ENCODE results near the gene EIF4A2. TPM values are rescaled to one million over a fixed set of nuclear protein-coding genes. Genes with fewer than 3 reads are reported as not detected.

EIF4A2 gene
- total and polyA plus RNA-seq, 2 of the 13 experiments (the other 11 are each of a cell fraction or from before 2014, with no cell fraction given): 480 to 596 TPM

- no peak for TF ChIP-seq MAFF (IDR thresholded peaks at IDR 0.05; ENCODE audit: low read depth, low read length)
- TF ChIP-seq HES4 (CRISPR knock-in tag; IDR thresholded peaks at IDR 0.05; ENCODE audit: borderline replicate concordance): no peak
- no peak for TF ChIP-seq ZNF672 (CRISPR knock-in tag; IDR thresholded peaks at IDR 0.05)
- peak; percentile 91 for TF ChIP-seq DR1 (CRISPR knock-in tag; IDR thresholded peaks at IDR 0.05)
- no peak; the same call in 1 of the 2 replicates for TF ChIP-seq TEF (CRISPR knock-in tag; IDR thresholded peaks at IDR 0.05)
- peak; percentile 80 for TF ChIP-seq ZNF225 (CRISPR knock-in tag; IDR thresholded peaks at IDR 0.05)
- no peak for TF ChIP-seq CENPT (CRISPR knock-in tag; IDR thresholded peaks at IDR 0.05; ENCODE audit: low read depth)
- peak; percentile 99 for TF ChIP-seq E2F5 (CRISPR knock-in tag; conservative IDR thresholded peaks at IDR 0.05)
- TF ChIP-seq ZNF780A (CRISPR knock-in tag; IDR thresholded peaks at IDR 0.05): peak; percentile 54; the same call in 1 of the 2 replicates
- no peak for TF ChIP-seq SUZ12 (IDR thresholded peaks at IDR 0.05; ENCODE audit: low read depth, low read length)
- no peak for TF ChIP-seq ZNF33A (CRISPR knock-in tag; IDR thresholded peaks at IDR 0.05; ENCODE audit: borderline replicate concordance)
- TF ChIP-seq IRF2 (CRISPR knock-in tag; IDR thresholded peaks at IDR 0.05): peak; percentile 56; the same call in 1 of the 2 replicates
- no peak for TF ChIP-seq TRAFD1 (CRISPR knock-in tag; IDR thresholded peaks at IDR 0.05; ENCODE audit: borderline replicate concordance)
- peak; percentile 53; the same call in 1 of the 2 replicates for TF ChIP-seq ZMYM3 (CRISPR knock-in tag; IDR thresholded peaks at IDR 0.05)
- TF ChIP-seq FOXO4 (CRISPR knock-in tag; conservative IDR thresholded peaks at IDR 0.05): 0 out of 2 replicates have a peak, but pooled peaks have one; percentile 86
- TF ChIP-seq GZF1 (CRISPR knock-in tag; IDR thresholded peaks at IDR 0.05): 0 out of 2 replicates have a peak, but pooled peaks have one; percentile 35
- TF ChIP-seq GABPB1 (CRISPR knock-in tag; IDR thresholded peaks at IDR 0.05): peak; percentile 100
- no peak for TF ChIP-seq ZNF296 (CRISPR knock-in tag; conservative IDR thresholded peaks at IDR 0.05)
- no peak for TF ChIP-seq ZNF17 (CRISPR knock-in tag; IDR thresholded peaks at IDR 0.05)
- TF ChIP-seq NR2C2 (CRISPR knock-in tag; IDR thresholded peaks at IDR 0.05; ENCODE audit: borderline replicate concordance): peak; percentile 94
- TF ChIP-seq ETV6 (CRISPR knock-in tag; conservative IDR thresholded peaks at IDR 0.05): peak; percentile 52; the same call in 1 of the 2 replicates
- no peak for TF ChIP-seq ZNF790 (CRISPR knock-in tag; IDR thresholded peaks at IDR 0.05; ENCODE audit: borderline replicate concordance)
- 0 out of 2 replicates have a peak, but pooled peaks have one; percentile 65 for TF ChIP-seq ZNF331 (CRISPR knock-in tag; IDR thresholded peaks at IDR 0.05)
- no peak for TF ChIP-seq GTF3A (CRISPR knock-in tag; conservative IDR thresholded peaks at IDR 0.05)
- TF ChIP-seq HNRNPK (IDR thresholded peaks at IDR 0.05; ENCODE audit: low read depth, low read length, poor library complexity, severe bottlenecking): no peak
These were observed 23.0 kb downstream of the EIF4A2 start, which contains the start of gene RFC4 (continued) for GRCh38 chr3:186806089-186807055.
